Common myeloid progenitor, CD34-positive (primary cell): ENCODE data around the gene HSPA5.
A peak's percentile ranks its signal among the peaks of the same experiment; 100 is the strongest.
"Not testable (repeated sequence)": the region's sequence is repeated elsewhere in the genome, so short reads cannot be mapped to it uniquely, and the experiment has no call there.

Source experiments
- CTCF ChIA-PET: fragments of 350-600 bp; sonication (Branson Sonifier 250); formaldehyde crosslinking; loops from one replicate; lab custom pipeline; 2021; ENCODE audit warnings: antibody characterized with exemption; lab: Charles Lee
- POLR2A ChIA-PET: fragments of 350-600 bp; sonication (Branson Sonifier 250); formaldehyde crosslinking; loops from one replicate; lab custom pipeline; 2021; ENCODE audit warnings: antibody characterized with exemption; lab: Charles Lee
- DNase-seq, 3 donors: peaks; one replicate each; pipeline versions ENCODE4 v3.0.0 to v3.0.0-alpha.2; 2013
- H3K27ac ChIP-seq, 2 experiments: 1 replicate in 1 of 2; 2 replicates in 1 of 2; pipeline ENCODE4 v1.7.0; 2013; ENCODE audit warnings: inconsistent platforms in 2 of 2, low read length in 2 of 2, mild to moderate bottlenecking in 2 of 2, low read depth in 1 of 2, moderate library complexity in 1 of 2; ENCODE audit not compliant: severe bottlenecking in 2 of 2, insufficient read depth in 1 of 2, poor library complexity in 1 of 2
- H3K27me3 ChIP-seq, 5 experiments: replicated peaks in 2 of 5; 1 replicate in 3 of 5; 2 replicates in 2 of 5; pipeline versions ENCODE4 v1.6.1 to v1.7.0; 2013; ENCODE audit warnings: low read length in 4 of 5, mild to moderate bottlenecking in 2 of 5, moderate library complexity in 2 of 5, inconsistent platforms in 1 of 5; ENCODE audit not compliant: insufficient read depth in 5 of 5, control insufficient read depth in 4 of 5
- H3K36me3 ChIP-seq, 4 experiments: 1 replicate in 2 of 4; 2 replicates in 2 of 4; pipeline versions ENCODE4 v1.6.1 to v1.7.0; 2013; ENCODE audit warnings: low read length in 3 of 4, control low read depth in 1 of 4, mild to moderate bottlenecking in 1 of 4; ENCODE audit not compliant: control insufficient read depth in 4 of 4, insufficient read depth in 4 of 4
- H3K4me1 ChIP-seq, 4 experiments: 1 replicate in 3 of 4; 2 replicates in 1 of 4; pipeline versions ENCODE4 v1.6.1 to v1.7.1; 2013; ENCODE audit warnings: low read length in 3 of 4, mild to moderate bottlenecking in 3 of 4, control low read depth in 1 of 4, inconsistent platforms in 1 of 4, moderate library complexity in 1 of 4; ENCODE audit not compliant: control insufficient read depth in 4 of 4, insufficient read depth in 4 of 4; ENCODE audit errors: control extremely low read depth in 1 of 4
- H3K4me3 ChIP-seq, 7 experiments: 1 replicate in 4 of 7; 2 replicates in 3 of 7; pipeline versions ENCODE4 v1.5.1 to v1.7.0; 2013; ENCODE audit warnings: mild to moderate bottlenecking in 7 of 7, low read length in 6 of 7, moderate library complexity in 6 of 7, inconsistent platforms in 2 of 7, low read depth in 2 of 7, control low read depth in 1 of 7; ENCODE audit not compliant: insufficient read depth in 4 of 7, control insufficient read depth in 1 of 7; ENCODE audit errors: extremely low read depth in 1 of 7
- H3K9me3 ChIP-seq, 5 experiments: 1 replicate in 4 of 5; 2 replicates in 1 of 5; pipeline versions ENCODE4 v1.6.1 to v1.7.1; 2013; ENCODE audit warnings: low read length in 4 of 5, mild to moderate bottlenecking in 2 of 5, inconsistent platforms in 1 of 5, low read depth in 1 of 5, moderate library complexity in 1 of 5; ENCODE audit not compliant: control insufficient read depth in 4 of 5, insufficient read depth in 2 of 5; ENCODE audit errors: control extremely low read depth in 1 of 5
- WGBS: methylation state at CpG from one replicate; pipeline ENCODE4 v1.1.5; 2013; ENCODE audit not compliant: insufficient coverage; 5-methylcytosine and 5-hydroxymethylcytosine counted together

HSPA5 gene

GRCh38 chr9:125238127-125238914 is 2.8 kb downstream of the HSPA5 start:
- H3K36me3 ChIP-seq, result peaks cover 24 to 63% (median 46%) of the 10 kb centered on the region in 4 experiments
- H3K9me3 ChIP-seq, result no peaks in the 10 kb centered on the region
- peak overlapping the region in 1 of 2 experiments; percentile 99 for H3K27ac ChIP-seq
- ChIA-PET CTCF (interaction anchor here (0.6 kb wide), 1 partner anchor 1244 kb away, joined by 3 read pairs; no protein-coding TSS in a partner anchor), POLR2A (interaction anchor here (1.5 kb wide), 1 partner anchor 21 kb away, joined by 5 read pairs; no protein-coding TSS in a partner anchor)
- no peaks in the 10 kb centered on the region for H3K27me3 ChIP-seq
- DNase-seq, result peak in 1 of 3 donors; percentile 27
- 100% methylated on average over 2 of the region's 7 CpGs for WGBS
- peaks cover 9 to 40% (median 27%) of the 10 kb centered on the region in 4 experiments for H3K4me1 ChIP-seq
- peak overlapping the region in 5 of 7 experiments; percentile 83 to 100 (median 99) for H3K4me3 ChIP-seq

- no CpG with 5 or more reads among the region's 5 CpGs for WGBS
- H3K27me3 ChIP-seq, DNase-seq, H3K27ac ChIP-seq, H3K9me3 ChIP-seq, CTCF ChIA-PET: not testable (repeated sequence)
- Histone ChIP-seq H3K4me3 (peak overlapping the region in 2 of 7 experiments; percentile 16 to 100), H3K36me3 (peaks cover 24 to 70% (median 49%) of the 10 kb centered on the region in 4 experiments), H3K4me1 (peaks cover 5 to 32% (median 21%) of the 10 kb centered on the region in 4 experiments)
- POLR2A ChIA-PET, result interaction anchor here (0.6 kb wide), 2 partner anchors 101 to 171 kb away, joined by 3 to 5 read pairs; no protein-coding TSS in a partner anchor
These were observed 4.5 kb downstream of the HSPA5 start for GRCh38 chr9:125236520-125237159.

GRCh38 chr9:125235804-125236519 is 5.2 kb downstream of the HSPA5 start:
- no peak overlapping the region for H3K27ac ChIP-seq
- H3K27me3 ChIP-seq, result no peaks in the 10 kb centered on the region
- WGBS, result 100% methylated on average over 1 of the region's 5 CpGs
- H3K4me1 ChIP-seq, result peaks cover 5 to 31% (median 20%) of the 10 kb centered on the region in 4 experiments
- peak overlapping the region in 2 of 7 experiments; percentile 36 to 38 for H3K4me3 ChIP-seq
- ChIA-PET POLR2A (interaction anchor here (0.6 to 2.7 kb wide), 4 partner anchors 33 to 172 kb away, joined by 3 to 14 read pairs (median 4); partner anchors contain the start of gene RABEPK), CTCF (no interaction called here)
- no peaks in the 10 kb centered on the region for H3K9me3 ChIP-seq
- H3K36me3 ChIP-seq, result peaks cover 24 to 76% (median 49%) of the 10 kb centered on the region in 4 experiments
- DNase-seq, result peak; percentile 61 to 84 (median 76)

GRCh38 chr9:125234099-125234498 is 7.0 kb downstream of the HSPA5 start:
- not testable (repeated sequence) for H3K4me3 ChIP-seq, H3K27ac ChIP-seq, H3K9me3 ChIP-seq, H3K27me3 ChIP-seq
- 100% methylated on average over 3 of the region's 8 CpGs for WGBS
- H3K36me3 ChIP-seq, result peaks cover 25 to 78% (median 52%) of the 10 kb centered on the region in 4 experiments
- ChIA-PET CTCF (interaction anchor here (1.0 kb wide), 1 partner anchor 28 kb away, joined by 3 read pairs; the partner anchor contains the start of gene GAPVD1), POLR2A (interaction anchor here (0.8 to 2.7 kb wide), 2 partner anchors 16 to 34 kb away, joined by 4 to 14 read pairs; partner anchors contain the start of gene RABEPK)
- DNase-seq, result peak in 1 of 3 donors; percentile 12
- H3K4me1 ChIP-seq, result peaks cover 5 to 20% (median 13%) of the 10 kb centered on the region in 4 experiments

GRCh38 chr9:125233678-125234077 is 7.5 kb downstream of the HSPA5 start:
- peak in 2 of 3 donors; percentile 30 to 39 for DNase-seq
- CTCF ChIA-PET, result interaction anchor here (1.0 kb wide), 1 partner anchor 28 kb away, joined by 3 read pairs; the partner anchor contains the start of gene GAPVD1
- 100% methylated on average over 2 of the region's 3 CpGs for WGBS
- Histone ChIP-seq H3K36me3 (peaks cover 22 to 74% (median 48%) of the 10 kb centered on the region in 4 experiments), H3K4me3 (no peak overlapping the region), H3K27ac (no peak overlapping the region), H3K9me3 (no peaks in the 10 kb centered on the region), H3K27me3 (no peaks in the 10 kb centered on the region), H3K4me1 (peaks cover 5 to 16% (median 10%) of the 10 kb centered on the region in 4 experiments)
- POLR2A ChIA-PET, result interaction anchor here (0.8 to 2.7 kb wide), 2 partner anchors 16 to 33 kb away, joined by 4 to 14 read pairs; partner anchors contain the start of gene RABEPK

- Histone ChIP-seq H3K9me3 (no peaks in the 10 kb centered on the region), H3K27me3 (no peaks in the 10 kb centered on the region), H3K4me1 (no peaks in the 10 kb centered on the region), H3K36me3 (peaks cover 6 to 43% (median 24%) of the 10 kb centered on the region in 4 experiments), H3K4me3 (no peak overlapping the region), H3K27ac (no peak overlapping the region)
- POLR2A ChIA-PET, result interaction anchor here (0.6 kb wide), 1 partner anchor 578 kb away, joined by 3 read pairs; no protein-coding TSS in a partner anchor
- CTCF ChIA-PET, result interaction anchor here (0.6 kb wide), 1 partner anchor 49 kb away, joined by 3 read pairs; no protein-coding TSS in a partner anchor
- DNase-seq, result no peak
- 100% methylated on average over 2 of the region's 6 CpGs for WGBS
These were observed 13.4 kb downstream of the HSPA5 start for GRCh38 chr9:125227761-125228160.
